Right lobe of liver (tissue), 6 donors: Measurements from ENCODE around the gene HOXC10. TPM values are rescaled to one million over a fixed set of nuclear protein-coding genes. Genes with fewer than 3 reads are reported as not detected.

Source experiments
- ATAC-seq, 4 donors: fragments of 200-7000 bp; cut with Tn5 transposase; one replicate each; pipeline ENCODE4 v1.9.1; 2020; ENCODE audit warnings: mild to moderate bottlenecking in 4 of 4, moderate library complexity in 4 of 4
- DNase-seq, 3 donors: peaks; one replicate each; pipeline ENCODE4 v3.0.0-alpha.2; 2020
- H3K27ac ChIP-seq, 3 donors: fragments of 200-600 bp; one replicate each; pipeline ENCODE4 v1.8.0; 2022
- H3K27me3 ChIP-seq, 2 donors: fragments of 200-600 bp; one replicate each; pipeline ENCODE4 v1.8.0; 2022
- H3K36me3 ChIP-seq, 4 donors: fragments of 200-600 bp; sonication (generic) in 1 of 4; one replicate each; pipeline versions ENCODE4 v1.5.1 to v1.8.0; 2017 to 2022; ENCODE audit warnings: control low read depth in 1 of 4
- H3K4me1 ChIP-seq, 4 donors: fragments of 200-600 bp; sonication (generic) in 1 of 4; one replicate each; pipeline versions ENCODE4 v1.5.1 to v1.8.0; 2017 to 2022; ENCODE audit warnings: control low read depth in 1 of 4
- H3K4me3 ChIP-seq, 3 donors: fragments of 200-600 bp; one replicate each; pipeline ENCODE4 v1.8.0; 2022
- H3K9me3 ChIP-seq, 4 donors: fragments of 200-600 bp; sonication (generic) in 1 of 4; one replicate each; pipeline versions ENCODE4 v1.5.1 to v1.8.0; 2017 to 2022; ENCODE audit warnings: control low read depth in 1 of 4
- CTCF ChIP-seq, 4 donors: fragments of 200-600 bp in 3 of 4; fragments of 450-650 bp in 1 of 4; IDR thresholded peaks; one replicate each; pipeline versions ENCODE4 v1.5.1 to v1.8.0; 2016 to 2022; ENCODE audit warnings: antibody characterized with exemption in 4 of 4, mild to moderate bottlenecking in 2 of 4
- POLR2A ChIP-seq: fragments of 450-650 bp; IDR thresholded peaks from one replicate; pipeline ENCODE4 v1.6.1; 2017; ENCODE audit warnings: antibody characterized with exemption, mild to moderate bottlenecking
- WGBS: methylation state at CpG from one replicate; pipeline ENCODE4 v1.1.6; 2018; ENCODE audit warnings: low coverage, low lambda C conversion rate; ENCODE audit not compliant: insufficient coverage; ENCODE audit errors: missing lambda C conversion rate; 5-methylcytosine and 5-hydroxymethylcytosine counted together
- intact Hi-C, 2 donors: fragments of 100-400 bp; cut with DNase I; formaldehyde crosslinking; loops; one replicate each; pipeline versions ENCODE4 v1.11.2 to v1.14.1; 2022
- total RNA-seq, 6 experiments: library from RNA; depleted of rRNA in 2 of 6; stranded (reverse); fragments of >200 nt in 2 of 6; fragmentation: NEBNext Ultra II Directional in 3 of 6; extraction: Animal tissue kit (Norgen Biotek cat#: 25700) in 3 of 6; gene quantifications; one replicate each; pipeline versions ENCODE4 v1.1.0 to v1.2.4, GENCODE V29; 2016 to 2023
- donor health status: DM: no; HTN: yes; CAD: no.
- donor health status: DM: no; HTN: no; CAD: no.
- donor health status: DM: no; HTN: no; CAD: no.
- donor health status: DM: no; HTN: yes; CAD: no.
- donor health status: DM: no; HTN: yes; CAD: no.

HOXC10 gene
- total RNA-seq, 6 experiments from 2014 or later: not detected

DNA sequence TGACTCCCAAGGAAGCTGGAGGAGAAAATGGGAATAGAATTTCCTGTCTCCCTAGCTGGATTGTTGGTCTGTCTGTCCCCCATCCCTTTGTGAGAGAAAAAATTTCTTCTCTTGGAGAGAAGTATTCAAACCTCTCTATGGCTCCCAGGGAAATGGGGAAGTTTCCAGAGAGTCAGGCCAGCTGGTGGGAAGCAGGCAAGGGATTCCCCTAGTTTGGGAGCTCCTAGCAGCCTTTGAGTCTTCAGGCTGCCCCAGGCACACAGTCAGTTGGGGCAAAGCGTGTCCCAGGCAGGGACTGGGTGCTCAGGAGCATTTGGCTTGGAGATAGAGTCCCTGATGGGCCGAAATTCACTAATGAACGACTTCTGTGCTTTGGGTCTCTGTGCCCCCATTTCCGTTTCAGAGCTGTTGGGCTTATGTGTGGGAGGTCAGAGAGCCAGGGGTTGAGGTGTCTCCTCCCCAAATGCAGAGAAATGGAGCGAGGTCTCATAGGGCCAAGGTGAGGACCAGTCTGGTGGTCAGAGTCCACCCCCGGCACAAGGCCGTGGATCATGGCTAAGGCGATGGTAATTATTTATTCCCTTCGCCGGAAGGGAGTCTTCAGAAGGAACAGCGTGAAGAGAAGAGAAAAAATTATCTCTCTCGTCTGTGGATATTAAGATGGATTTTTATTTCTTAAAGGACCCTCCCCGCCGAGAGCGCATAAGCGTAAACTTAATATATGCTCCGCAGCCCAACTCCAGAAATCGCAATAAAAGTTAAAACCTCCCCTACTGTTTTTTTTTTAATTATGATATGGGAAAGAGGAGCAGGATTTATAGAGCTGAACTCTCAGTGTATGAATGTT, 8.4 kb downstream of the HOXC10 start:
- H3K27me3 ChIP-seq: peaks cover 3 to 63% of the 10 kb centered on the region in 2 donors
- H3K4me3 ChIP-seq: no peak overlapping the region
- TF ChIP-seq POLR2A: no peak
- no peak for TF ChIP-seq CTCF (IDR thresholded peaks at IDR 0.05)
- WGBS: 28% methylated on average over 17 of the region's 18 CpGs
- peaks cover 0 to 17% (median 2%) of the 10 kb centered on the region in 4 donors for H3K4me1 ChIP-seq
- intact Hi-C loops: no loop called here
- no peaks in the 10 kb centered on the region for H3K9me3 ChIP-seq
- no peak overlapping the region for H3K27ac ChIP-seq
- DNase-seq (no peak), ATAC-seq (no peak)
- no peaks in the 10 kb centered on the region for H3K36me3 ChIP-seq

- Histone ChIP-seq H3K27ac (no peak overlapping the region), H3K4me1 (peaks cover 0 to 17% (median 2%) of the 10 kb centered on the region in 4 donors), H3K9me3 (no peaks in the 10 kb centered on the region), H3K27me3 (peaks cover 3 to 60% of the 10 kb centered on the region in 2 donors), H3K4me3 (no peak overlapping the region), H3K36me3 (no peaks in the 10 kb centered on the region)
- no peak for TF ChIP-seq POLR2A
- TF ChIP-seq CTCF (IDR thresholded peaks at IDR 0.05): no peak
- DNase-seq: no peak
- ATAC-seq: no peak
- intact Hi-C loops: no loop called here
- 12% methylated on average over 9 of the region's 19 CpGs for WGBS
Observed at GRCh38 chr12:53994009-53994263, 9.0 kb downstream of the HOXC10 start.

DNA sequence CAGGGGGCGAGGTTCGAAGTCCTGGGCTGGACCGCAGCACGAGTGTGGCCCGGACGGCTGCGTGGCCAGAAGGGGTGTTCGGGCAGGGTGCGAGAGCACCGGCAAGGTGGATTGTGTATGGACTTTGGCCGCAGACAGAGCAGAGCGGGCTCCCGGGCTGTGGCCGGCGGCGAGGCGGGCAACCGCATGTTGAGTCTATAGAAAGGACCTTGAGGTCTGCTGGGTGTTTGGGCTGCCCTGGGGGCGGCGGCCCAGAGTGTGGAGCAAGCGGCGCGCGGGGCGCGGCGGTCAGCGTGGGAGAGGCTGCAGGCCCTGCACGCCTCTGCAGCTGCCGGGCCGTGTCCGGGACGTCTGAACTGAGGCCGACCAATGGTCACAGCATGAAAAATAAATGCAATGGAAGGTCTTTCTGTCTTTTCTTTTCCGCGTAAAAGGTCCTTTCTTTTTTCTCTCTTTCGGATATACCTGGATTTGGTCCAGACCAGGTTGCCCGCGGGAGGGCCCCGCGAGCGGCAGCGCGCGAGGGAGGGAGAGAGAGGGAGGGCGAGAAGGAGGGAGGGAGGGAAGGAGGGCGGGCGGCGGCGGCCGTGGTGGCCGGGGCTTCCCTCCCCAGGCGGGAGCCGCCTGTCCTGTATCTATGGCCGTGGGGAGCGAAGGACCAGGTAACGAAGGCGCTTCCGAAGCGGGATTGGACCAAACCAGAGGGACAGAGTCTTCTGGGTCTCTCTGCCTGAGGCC, 9.5 kb downstream of the HOXC10 start:
- DNase-seq: no peak
- H3K27ac ChIP-seq: no peak overlapping the region
- no peak overlapping the region for H3K4me3 ChIP-seq
- no peak for TF ChIP-seq CTCF (IDR thresholded peaks at IDR 0.05)
- no peak for TF ChIP-seq POLR2A
- peaks cover 3 to 55% of the 10 kb centered on the region in 2 donors for H3K27me3 ChIP-seq
- intact Hi-C loops: no loop called here
- peaks cover 0 to 17% (median 2%) of the 10 kb centered on the region in 4 donors for H3K4me1 ChIP-seq
- H3K9me3 ChIP-seq: no peaks in the 10 kb centered on the region
- 7% methylated on average over 27 of the region's 60 CpGs for WGBS
- no peaks in the 10 kb centered on the region for H3K36me3 ChIP-seq
- peak in 2 of 4 donors; percentile 16 to 18 for ATAC-seq

DNA sequence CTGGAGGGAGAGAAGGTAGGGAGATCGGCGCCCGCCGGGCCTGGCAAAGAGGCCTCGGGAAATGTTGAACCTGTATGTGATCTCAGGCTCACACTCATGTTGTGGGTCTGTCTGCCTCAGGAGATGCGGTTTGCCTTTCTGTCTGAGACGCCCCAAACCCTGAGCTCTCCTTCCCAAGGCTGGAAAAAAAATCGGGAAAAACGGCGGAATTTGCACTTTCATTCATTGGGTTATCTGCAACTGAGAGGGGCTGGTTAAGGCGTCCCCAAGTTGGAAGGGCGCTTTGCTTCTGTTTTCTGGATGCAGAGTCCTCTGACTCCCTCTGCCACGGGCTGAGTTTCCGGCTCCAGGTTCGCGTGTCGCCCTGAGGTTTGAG, 10.0 kb downstream of the HOXC10 start:
- H3K27ac ChIP-seq: no peak overlapping the region

More for the DNA sequence above, 10.0 kb downstream of the HOXC10 start:
- H3K9me3 ChIP-seq: no peaks in the 10 kb centered on the region
- H3K27me3 ChIP-seq: peaks cover 3 to 56% of the 10 kb centered on the region in 2 donors
- 6% methylated on average over 15 of the region's 17 CpGs for WGBS
- no peak for DNase-seq
- H3K4me1 ChIP-seq: peaks cover 0 to 22% (median 2%) of the 10 kb centered on the region in 4 donors
- H3K36me3 ChIP-seq: no peaks in the 10 kb centered on the region
- ATAC-seq: peak in 3 of 4 donors; percentile 8 to 26 (median 13)
- no peak for TF ChIP-seq POLR2A
- TF ChIP-seq CTCF (IDR thresholded peaks at IDR 0.05): no peak
- peak overlapping the region in 2 of 3 donors; percentile 46 to 48 for H3K4me3 ChIP-seq
- intact Hi-C loops: no loop called here
